Astrocyte of the cerebellum (primary cell): ENCODE measurements around the gene TNFRSF4.

ENCODE experiments used
- DNase-seq: peaks from one replicate; pipeline ENCODE4 v3.0.0-alpha.2; 2011; ENCODE audit warnings: low read depth
- H3K4me3 ChIP-seq: 2 replicates; pipeline ENCODE4 v1.5.1; 2011; ENCODE audit warnings: mild to moderate bottlenecking, low read depth, low read length, moderate library complexity
- CTCF ChIP-seq: IDR thresholded peaks from 2 replicates; pipeline ENCODE4 v1.5.1; 2012; ENCODE audit warnings: low read length, low read depth, moderate library complexity, mild to moderate bottlenecking; ENCODE audit errors: missing control alignments
- in situ Hi-C: cut with HindIII; loops from 2 replicates; pipeline ENCODE4 v1.10.0; 2017; ENCODE audit warnings: low sequenced_read_pairs

TNFRSF4 gene

DNA sequence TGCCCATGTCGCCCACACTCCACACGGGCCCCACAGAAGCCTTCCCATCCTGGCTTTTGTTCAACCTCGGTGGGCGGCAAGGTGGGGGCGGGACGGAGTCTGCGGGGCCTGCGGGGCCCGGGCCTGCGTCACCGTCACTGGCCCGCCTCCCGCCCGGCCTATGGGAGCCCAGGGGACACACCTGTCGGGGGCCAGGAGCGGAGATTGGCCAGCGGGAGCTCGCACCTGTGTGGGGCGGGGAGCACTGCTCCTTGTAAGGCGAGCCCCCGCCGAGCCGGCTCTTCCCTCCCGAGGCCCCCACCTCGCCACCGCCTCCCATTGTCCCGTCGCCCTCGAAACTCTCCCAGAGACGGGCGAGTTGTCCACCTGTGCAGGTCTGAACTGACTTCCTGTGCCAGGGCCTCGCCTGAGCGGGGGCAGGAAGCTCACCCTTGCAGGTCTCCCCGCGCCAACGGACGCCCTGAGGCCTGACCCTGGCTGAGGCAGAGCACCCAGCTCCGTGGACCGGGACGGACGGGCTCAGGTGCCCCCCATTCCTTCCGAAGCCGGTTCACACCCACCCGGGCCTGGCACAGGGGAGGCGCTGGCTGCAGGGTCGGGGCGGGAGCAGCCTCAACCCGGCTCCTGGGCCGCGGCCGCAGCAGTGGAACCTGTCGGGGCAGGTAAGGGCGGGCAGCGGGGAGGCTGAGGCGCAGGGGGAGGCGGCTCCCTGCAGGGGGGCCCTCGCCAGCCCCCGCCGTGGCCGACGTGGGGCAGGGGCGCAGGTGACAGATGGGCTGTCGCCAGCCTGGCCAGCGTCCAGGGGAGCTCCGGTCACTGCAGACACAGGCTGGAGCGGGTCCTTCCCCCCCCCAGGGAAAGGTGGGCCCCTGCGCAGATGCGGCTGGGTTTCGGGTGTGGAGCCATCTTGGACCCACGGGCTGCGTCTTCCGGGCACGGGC is 51.1 kb downstream of the TNFRSF4 start:
- TF ChIP-seq CTCF, result no peak
- DNase-seq, result no peak
- in situ Hi-C loops, result no loop called here
- no peak overlapping the region for H3K4me3 ChIP-seq

DNA sequence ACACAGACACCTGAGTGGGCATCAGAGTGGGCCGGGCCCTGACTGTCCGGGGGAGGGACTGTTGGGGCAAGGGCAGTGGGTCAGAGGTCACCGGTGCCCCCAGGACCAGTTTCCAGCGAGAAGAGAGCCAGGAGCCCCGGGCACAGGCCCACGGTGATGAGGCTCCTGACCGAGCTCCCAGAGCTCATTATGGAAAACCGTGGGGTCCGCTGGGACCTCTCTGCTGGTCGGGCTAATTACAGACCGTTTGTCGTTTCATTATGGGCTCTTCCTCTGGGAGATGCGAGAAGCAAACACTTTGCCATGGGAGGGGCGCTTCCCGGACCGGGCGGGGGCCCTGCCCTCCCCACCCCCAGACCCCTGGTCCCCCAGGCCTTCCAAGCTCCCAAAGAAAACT is 52.3 kb downstream of the TNFRSF4 start:
- H3K4me3 ChIP-seq, result no peak overlapping the region
- in situ Hi-C loops, result no loop called here
- TF ChIP-seq CTCF, result no peak
- no peak for DNase-seq
